Measurements from ENCODE around the gene SBF2. TPM values are rescaled to one million over a fixed set of nuclear protein-coding genes. Genes with fewer than 3 reads are reported as not detected.

SBF2 gene
- total RNA-seq, 4 donors from 2014 or later: 19.3 to 28.1 (median 25.8) TPM

GRCh38 chr11:10274726-10275125, 19.3 kb downstream of the SBF2 start:
- H3K4me3 ChIP-seq: no peak overlapping the region
- in situ Hi-C loops (cut with MboI; ENCODE audit: low sequenced_read_pairs in 4 of 4) (loop anchor here in 1 of 4 donors (25.0 kb wide), 1 partner anchor 287 kb away; no protein-coding TSS in a partner anchor), intact Hi-C loops (cut with DNase I; ENCODE audit: low total_unique reads) (no loop called here)
- peaks cover 5 to 8% of the 10 kb centered on the region in 2 donors for H3K4me1 ChIP-seq
- TF ChIP-seq CTCF (IDR thresholded peaks at IDR 0.05 in 4 of 5, conservative IDR thresholded peaks at IDR 0.05 in 1 of 5) (no peak), POLR2A (IDR thresholded peaks at IDR 0.05) (no peak)
- H3K36me3 ChIP-seq: no peaks in the 10 kb centered on the region
- DNase-seq (no peak), ATAC-seq (no peak)
- H3K9me3 ChIP-seq: no peaks in the 10 kb centered on the region
- no peaks in the 10 kb centered on the region for H3K27me3 ChIP-seq
- H3K27ac ChIP-seq: no peak overlapping the region

- Histone ChIP-seq H3K4me1 (peaks cover 5 to 8% of the 10 kb centered on the region in 2 donors), H3K27me3 (no peaks in the 10 kb centered on the region), H3K4me3 (no peak overlapping the region), H3K36me3 (no peaks in the 10 kb centered on the region), H3K9me3 (no peaks in the 10 kb centered on the region), H3K27ac (no peak overlapping the region)
- DNase-seq: no peak
- intact Hi-C loops (cut with DNase I; ENCODE audit: low total_unique reads): no loop called here
- TF ChIP-seq POLR2A (IDR thresholded peaks at IDR 0.05) (no peak), CTCF (IDR thresholded peaks at IDR 0.05 in 4 of 5, conservative IDR thresholded peaks at IDR 0.05 in 1 of 5) (no peak)
- no peak for ATAC-seq
- in situ Hi-C loops (cut with MboI; ENCODE audit: low sequenced_read_pairs in 4 of 4): no loop called here
Observed at GRCh38 chr11:10273738-10274137, 20.3 kb downstream of the SBF2 start.

- H3K4me3 ChIP-seq: no peak overlapping the region
- no peaks in the 10 kb centered on the region for H3K9me3 ChIP-seq
- intact Hi-C loops (cut with DNase I; ENCODE audit: low total_unique reads): no loop called here
- H3K27me3 ChIP-seq: no peaks in the 10 kb centered on the region
- DNase-seq (no peak), ATAC-seq (no peak)
- no peaks in the 10 kb centered on the region for H3K36me3 ChIP-seq
- peaks cover 5 to 8% of the 10 kb centered on the region in 2 donors for H3K4me1 ChIP-seq
- TF ChIP-seq POLR2A (IDR thresholded peaks at IDR 0.05) (no peak), CTCF (IDR thresholded peaks at IDR 0.05 in 4 of 5, conservative IDR thresholded peaks at IDR 0.05 in 1 of 5) (no peak)
- no peak overlapping the region for H3K27ac ChIP-seq
- in situ Hi-C loops (cut with MboI; ENCODE audit: low sequenced_read_pairs in 4 of 4): no loop called here
Observed at GRCh38 chr11:10272132-10272531, 21.9 kb downstream of the SBF2 start.

- DNase-seq: no peak
- intact Hi-C loops (cut with DNase I; ENCODE audit: low total_unique reads) (no loop called here), in situ Hi-C loops (cut with MboI; ENCODE audit: low sequenced_read_pairs in 4 of 4) (no loop called here)
- ATAC-seq: no peak
- H3K4me3 ChIP-seq: no peak overlapping the region
- no peaks in the 10 kb centered on the region for H3K9me3 ChIP-seq
- TF ChIP-seq POLR2A (IDR thresholded peaks at IDR 0.05) (no peak), CTCF (IDR thresholded peaks at IDR 0.05 in 4 of 5, conservative IDR thresholded peaks at IDR 0.05 in 1 of 5) (no peak)
- no peak overlapping the region for H3K27ac ChIP-seq
- peaks cover 0 to 6% of the 10 kb centered on the region in 2 donors for H3K4me1 ChIP-seq
- H3K36me3 ChIP-seq: no peaks in the 10 kb centered on the region
- no peaks in the 10 kb centered on the region for H3K27me3 ChIP-seq
Observed at GRCh38 chr11:10268746-10269488, 25.1 kb downstream of the SBF2 start.

Measured in gastrocnemius medialis (tissue), 4 donors.